Brain microvascular endothelial cell (primary cell): ENCODE data around the gene TOR2A.

Experiments used
- DNase-seq: peaks from one replicate; pipeline ENCODE4 v3.0.0-alpha.2; 2020
- H3K27ac ChIP-seq: fragments of 250-450 bp; sonication (Bioruptor Pico); 2 replicates; pipeline ENCODE4 v1.5.1; 2020; ENCODE audit warnings: mild to moderate bottlenecking, moderate library complexity
- H3K27me3 ChIP-seq: fragments of 250-450 bp; sonication (Bioruptor Pico); replicated peaks from 2 replicates; pipeline ENCODE4 v1.5.1; 2020; ENCODE audit warnings: mild to moderate bottlenecking
- H3K36me3 ChIP-seq: fragments of 250-450 bp; sonication (Bioruptor Pico); replicated peaks from 2 replicates; pipeline ENCODE4 v1.5.1; 2020; ENCODE audit warnings: mild to moderate bottlenecking
- H3K4me3 ChIP-seq: 2 replicates; pipeline ENCODE4 v1.5.1; 2011; ENCODE audit warnings: low read depth, mild to moderate bottlenecking, control low read depth, low read length, moderate library complexity
- CTCF ChIP-seq: IDR thresholded peaks from 2 replicates; pipeline ENCODE4 v1.5.1; 2011; ENCODE audit warnings: low read depth, mild to moderate bottlenecking, moderate library complexity, low read length, control low read depth, inconsistent platforms; ENCODE audit errors: missing control alignments
- in situ Hi-C: cut with HindIII; loops from 2 replicates; pipeline ENCODE4 v1.10.0; 2017; ENCODE audit warnings: low sequenced_read_pairs, low pct_ligation_motif_present

The TOR2A gene

GRCh38 chr9:127738666-127739065, 3.6 kb upstream of the TOR2A start:
- Histone ChIP-seq H3K36me3 (no peaks in the 10 kb centered on the region), H3K27ac (no peak overlapping the region), H3K27me3 (no peaks in the 10 kb centered on the region), H3K4me3 (no peak overlapping the region)
- DNase-seq, result no peak
- in situ Hi-C loops, result no loop called here
- TF ChIP-seq CTCF, result no peak

GRCh38 chr9:127735530-127736185, 564 bp upstream of the TOR2A start:
- in situ Hi-C loops, result no loop called here
- H3K27ac ChIP-seq, result peak overlapping the region; percentile 9
- DNase-seq, result no peak
- no peak overlapping the region for H3K4me3 ChIP-seq
- H3K27me3 ChIP-seq, result no peaks in the 10 kb centered on the region
- no peak for TF ChIP-seq CTCF
- H3K36me3 ChIP-seq, result no peaks in the 10 kb centered on the region

GRCh38 chr9:127734247-127734746, 797 bp downstream of the TOR2A start:
- Histone ChIP-seq H3K27me3 (no peaks in the 10 kb centered on the region), H3K36me3 (no peaks in the 10 kb centered on the region), H3K4me3 (peak overlapping the region; percentile 69), H3K27ac (no peak overlapping the region)
- in situ Hi-C loops, result no loop called here
- TF ChIP-seq CTCF, result no peak
- no peak for DNase-seq

GRCh38 chr9:127733614-127734013, 1.5 kb downstream of the TOR2A start:
- Histone ChIP-seq H3K27me3 (no peaks in the 10 kb centered on the region), H3K4me3 (no peak overlapping the region), H3K36me3 (no peaks in the 10 kb centered on the region), H3K27ac (no peak overlapping the region)
- TF ChIP-seq CTCF, result no peak
- in situ Hi-C loops, result no loop called here
- DNase-seq, result no peak

GRCh38 chr9:127732444-127732843, 2.6 kb downstream of the TOR2A start:
- Histone ChIP-seq H3K27me3 (no peaks in the 10 kb centered on the region), H3K36me3 (no peaks in the 10 kb centered on the region), H3K4me3 (no peak overlapping the region), H3K27ac (no peak overlapping the region)
- no peak for TF ChIP-seq CTCF
- in situ Hi-C loops, result no loop called here
- DNase-seq, result no peak

GRCh38 chr9:127731938-127732337, 3.2 kb downstream of the TOR2A start:
- no peak for TF ChIP-seq CTCF
- Histone ChIP-seq H3K4me3 (no peak overlapping the region), H3K36me3 (no peaks in the 10 kb centered on the region), H3K27ac (no peak overlapping the region), H3K27me3 (no peaks in the 10 kb centered on the region)
- DNase-seq, result no peak
- in situ Hi-C loops, result no loop called here
